GM18508 (cell line): ENCODE data around the gene PSEN2.

Source experiments
- ATAC-seq: cut with Tn5 transposase; IDR thresholded peaks from one replicate; pipeline ENCODE4 v1.9.1; 2021; ENCODE audit warnings: moderate number of reproducible peaks; ENCODE audit not compliant: insufficient read depth, unreplicated experiment

PSEN2 gene

DNA sequence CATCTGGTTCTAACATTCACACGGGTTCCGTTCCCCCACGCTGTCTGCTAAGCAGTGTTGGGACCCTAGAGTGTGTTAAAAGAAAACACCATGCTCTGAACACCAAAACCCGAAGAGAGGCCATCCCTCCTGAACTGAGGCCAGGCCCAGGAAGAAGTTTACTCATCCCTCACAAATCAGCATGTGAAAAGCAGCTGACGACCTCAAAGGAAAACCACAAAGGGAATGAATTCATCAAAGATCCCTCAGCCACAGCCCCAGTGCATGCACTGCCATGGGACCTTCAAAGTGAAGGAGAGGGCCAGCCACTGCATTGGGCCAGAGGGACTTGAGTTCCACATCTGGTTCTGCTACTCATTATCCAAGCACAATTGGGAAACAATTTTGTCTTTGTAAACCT is 7.0 kb upstream of the PSEN2 start:
- ATAC-seq: no peak

DNA sequence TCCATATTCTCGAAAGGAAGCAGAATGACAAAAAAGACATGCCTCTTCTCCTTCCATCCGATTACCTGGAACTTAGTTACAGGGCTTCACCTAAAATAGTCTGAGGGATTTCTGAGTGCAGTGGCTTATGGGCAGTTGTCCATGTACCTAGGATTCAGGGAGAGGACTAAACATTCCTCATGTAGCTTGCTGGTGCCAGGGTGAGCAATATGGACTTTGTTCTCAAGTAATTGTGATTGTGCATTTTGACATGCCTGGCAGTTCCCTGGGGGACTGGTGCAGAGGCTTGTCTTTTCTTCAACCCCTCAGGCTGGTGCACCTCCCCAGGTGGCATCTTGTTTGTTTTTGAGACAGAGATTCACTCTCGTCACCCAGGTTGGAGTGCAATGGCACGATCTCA is 6.1 kb upstream of the PSEN2 start:
- ATAC-seq: no peak

DNA sequence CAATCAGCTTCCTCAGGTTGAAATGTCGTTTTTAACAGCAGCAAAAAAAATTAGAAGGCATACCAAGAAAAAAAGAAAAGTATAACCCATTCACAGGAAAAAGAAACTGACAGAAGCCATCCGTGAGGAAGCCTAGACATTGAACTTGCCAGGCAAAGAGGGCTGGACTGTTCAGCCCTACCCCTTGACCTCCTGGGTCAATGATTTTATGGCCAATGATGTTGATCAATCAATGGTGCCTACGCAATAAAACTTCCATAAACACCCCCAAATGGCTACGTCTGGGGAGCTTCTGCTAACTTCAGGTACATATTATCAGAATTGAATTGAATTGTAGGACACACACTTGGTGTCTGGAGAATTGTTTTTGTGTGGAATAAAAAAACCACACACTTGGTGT is 4.8 kb upstream of the PSEN2 start:
- ATAC-seq: no peak

DNA sequence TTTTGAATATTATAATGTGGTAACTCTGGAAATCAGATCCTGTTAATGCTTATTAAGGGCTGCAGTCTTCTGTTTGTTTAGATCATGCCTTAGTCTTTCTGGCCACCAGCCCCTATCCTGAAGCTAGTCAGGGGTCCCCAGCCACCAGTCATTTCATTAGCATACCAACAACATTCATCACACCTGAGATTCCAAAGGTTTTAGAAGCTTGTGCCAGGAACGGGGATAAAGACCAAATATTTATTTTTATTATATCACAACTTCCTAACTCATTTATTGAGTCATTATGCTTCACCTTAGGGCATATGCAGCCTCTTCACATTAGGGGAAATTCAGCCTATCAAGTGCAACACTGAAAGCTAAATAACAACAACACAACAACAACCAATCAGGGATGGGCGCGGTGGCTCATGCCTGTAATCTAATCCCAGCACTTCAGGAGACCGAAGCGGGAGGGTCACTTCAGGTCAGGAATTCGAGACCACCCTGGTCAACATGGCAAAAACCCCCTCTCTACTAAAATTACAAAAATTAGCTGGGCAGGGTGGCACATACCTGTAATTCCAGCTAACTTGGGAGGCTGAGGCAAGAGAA is 2.9 kb upstream of the PSEN2 start:
- no peak for ATAC-seq

DNA sequence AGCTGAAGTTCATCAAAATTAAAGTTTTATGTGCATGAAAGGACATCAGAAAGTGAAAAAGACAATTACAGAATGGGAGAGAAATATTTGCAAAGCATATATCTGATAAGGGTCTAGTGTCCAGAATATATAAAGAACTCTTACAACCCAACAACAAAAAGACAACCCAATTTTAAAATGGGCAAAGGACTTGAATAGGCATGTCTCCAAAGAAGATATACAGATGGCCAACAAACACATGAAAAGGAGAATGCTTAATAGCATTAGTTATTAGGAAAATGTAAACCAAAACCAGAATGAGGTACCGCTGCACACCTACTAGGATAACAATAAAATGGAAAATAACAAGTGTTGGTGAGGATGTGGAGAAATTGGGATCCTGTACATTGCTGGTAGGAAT is 1.7 kb upstream of the PSEN2 start:
- no peak for ATAC-seq

DNA sequence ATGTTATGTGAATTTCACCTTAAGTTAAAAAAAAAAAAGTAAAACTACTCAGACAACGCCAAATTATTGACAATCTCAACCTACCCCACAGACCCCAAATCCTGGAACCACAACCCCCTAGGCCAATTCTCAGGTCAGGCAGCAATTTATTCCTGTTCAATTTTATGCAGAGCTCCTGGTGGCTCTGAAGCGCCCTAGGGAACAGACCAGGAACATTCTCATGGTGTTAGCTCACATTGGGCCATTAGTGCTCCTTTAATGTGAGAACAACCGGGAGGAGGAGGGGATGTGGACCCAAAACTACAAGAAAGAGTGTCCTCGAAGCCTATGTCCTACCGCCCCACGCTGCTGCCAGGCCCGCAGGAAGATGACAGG is 403 bp upstream of the PSEN2 start:
- ATAC-seq: no peak

DNA sequence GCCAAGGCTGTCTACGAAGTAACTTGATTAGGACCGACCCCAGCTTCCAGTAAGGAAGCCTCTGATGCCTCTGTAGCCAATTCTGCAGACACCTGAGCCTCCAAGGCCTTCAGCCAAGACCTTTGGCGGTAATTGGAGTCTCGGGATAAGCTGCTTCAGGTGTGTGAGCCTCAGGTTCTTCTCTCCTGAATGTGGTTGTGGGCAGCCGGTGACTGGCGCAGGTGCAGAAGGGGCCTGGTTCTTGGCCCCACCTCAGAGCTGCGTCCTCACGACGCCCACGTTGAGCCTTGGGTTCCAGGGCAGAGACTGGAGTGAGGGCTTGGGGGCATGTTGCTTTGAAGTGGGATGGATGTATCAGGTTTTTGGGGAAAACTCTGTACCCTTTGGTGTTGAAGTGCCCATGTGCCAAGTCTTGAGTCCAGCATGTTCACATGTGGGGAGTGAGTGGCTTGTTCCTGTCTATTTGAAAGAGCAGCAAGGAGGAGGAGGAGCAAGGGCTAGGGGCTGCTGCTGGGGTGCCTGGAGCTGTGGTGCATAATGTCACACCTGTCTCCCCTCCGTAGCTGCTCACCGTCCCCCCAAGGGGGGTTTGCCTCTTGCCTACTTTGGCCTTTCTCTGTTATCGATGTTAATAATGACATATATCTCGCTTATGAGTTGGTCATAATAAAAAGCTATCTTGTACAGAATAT is 1.4 kb downstream of the PSEN2 start:
- ATAC-seq: no peak

DNA sequence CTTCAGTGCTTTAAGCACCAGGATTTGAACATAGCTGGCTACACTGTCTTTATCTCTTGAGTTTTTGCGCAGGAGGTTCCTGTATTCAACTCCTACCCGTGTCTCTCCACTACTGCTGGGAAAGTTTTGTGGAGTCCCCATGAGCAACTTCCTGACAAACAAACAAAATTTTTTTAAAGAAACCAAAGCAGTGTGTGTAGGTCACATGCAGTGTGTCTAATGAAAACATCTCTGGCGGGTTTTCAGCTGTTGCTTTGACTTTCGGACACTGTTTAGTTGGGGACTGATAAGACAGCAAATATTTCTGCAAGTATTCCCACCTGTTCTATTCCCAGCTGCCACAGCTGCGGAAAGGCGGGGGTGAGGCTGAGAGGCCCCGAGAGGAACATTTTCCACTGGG is 2.0 kb downstream of the PSEN2 start:
- no peak for ATAC-seq

DNA sequence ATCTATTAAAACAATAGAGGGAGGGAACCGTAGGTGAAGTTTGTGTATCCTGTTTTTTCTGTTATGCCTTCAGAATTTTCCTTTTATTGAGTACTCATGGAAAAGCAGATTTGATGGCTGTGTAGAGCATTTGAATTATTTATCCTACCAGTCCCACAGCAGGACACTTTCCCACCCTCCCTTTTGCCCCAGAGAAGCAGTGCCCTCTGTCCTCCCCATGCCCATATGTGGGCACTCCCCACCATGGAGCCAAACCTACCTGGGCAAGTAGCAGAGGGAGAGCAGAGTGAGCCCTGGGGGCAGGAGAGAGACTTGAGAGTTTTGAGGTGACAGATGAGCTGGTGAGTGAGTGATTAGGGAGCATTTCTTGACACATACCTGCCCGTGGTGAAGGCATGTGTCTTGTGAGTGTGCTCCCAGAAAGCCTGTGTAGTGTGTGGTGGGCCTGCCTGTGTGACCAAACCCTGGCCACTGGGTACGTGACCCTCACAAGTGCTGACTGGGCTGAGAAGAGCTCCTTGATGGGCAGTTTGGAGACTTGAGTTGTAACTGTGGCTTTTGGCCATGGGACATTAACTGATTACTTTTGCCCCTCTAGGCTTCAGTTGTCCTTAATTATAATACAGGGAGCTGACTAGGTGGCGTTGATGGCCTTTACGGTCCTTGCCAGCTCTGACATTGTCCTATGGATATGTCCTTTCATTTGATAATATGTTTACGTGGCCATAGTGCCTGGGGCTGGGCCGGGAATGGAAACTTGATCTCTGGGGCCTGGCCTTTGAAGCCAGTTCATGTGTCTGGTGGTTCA is 3.6 kb downstream of the PSEN2 start:
- no peak for ATAC-seq

DNA sequence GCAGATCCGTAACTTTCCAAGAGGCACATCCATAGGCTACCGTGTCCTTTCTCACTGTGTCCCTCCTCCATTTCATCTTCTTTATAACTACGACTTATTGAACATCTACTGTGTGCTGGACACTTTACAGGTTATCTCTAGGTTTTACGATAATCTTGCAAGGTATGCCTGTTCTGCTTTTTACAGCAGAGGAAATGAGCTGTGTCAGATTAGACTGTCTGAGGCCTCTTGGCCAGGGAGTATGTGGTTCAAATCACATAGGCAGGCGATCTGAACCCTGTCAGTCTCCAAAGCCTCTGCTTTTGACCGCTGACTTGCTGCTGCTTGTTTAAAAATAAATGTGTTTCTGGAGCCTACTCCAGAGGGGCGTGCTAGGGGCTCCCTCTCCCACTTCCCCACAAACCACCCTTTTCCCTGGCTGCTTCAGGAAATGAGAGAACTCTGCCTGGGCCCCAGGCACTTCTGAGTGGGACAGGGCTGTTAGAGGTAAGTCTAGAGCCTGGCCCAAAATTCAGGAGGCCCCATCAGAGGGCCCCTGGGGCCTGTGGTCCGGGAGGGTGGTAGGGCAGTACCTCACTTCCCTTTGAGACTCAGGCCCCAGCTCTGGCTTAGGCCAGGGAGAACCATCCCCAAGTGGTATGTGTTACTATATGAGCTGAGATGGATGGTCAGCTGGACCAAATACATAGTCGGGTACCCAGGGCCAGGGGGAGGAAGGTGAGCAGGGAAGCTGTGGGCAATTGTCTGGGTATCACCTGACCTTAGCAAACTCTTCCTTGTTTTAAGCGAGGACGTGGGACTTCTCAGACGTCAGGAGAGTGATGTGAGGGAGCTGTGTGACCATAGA is 4.4 kb downstream of the PSEN2 start:
- ATAC-seq: no peak

DNA sequence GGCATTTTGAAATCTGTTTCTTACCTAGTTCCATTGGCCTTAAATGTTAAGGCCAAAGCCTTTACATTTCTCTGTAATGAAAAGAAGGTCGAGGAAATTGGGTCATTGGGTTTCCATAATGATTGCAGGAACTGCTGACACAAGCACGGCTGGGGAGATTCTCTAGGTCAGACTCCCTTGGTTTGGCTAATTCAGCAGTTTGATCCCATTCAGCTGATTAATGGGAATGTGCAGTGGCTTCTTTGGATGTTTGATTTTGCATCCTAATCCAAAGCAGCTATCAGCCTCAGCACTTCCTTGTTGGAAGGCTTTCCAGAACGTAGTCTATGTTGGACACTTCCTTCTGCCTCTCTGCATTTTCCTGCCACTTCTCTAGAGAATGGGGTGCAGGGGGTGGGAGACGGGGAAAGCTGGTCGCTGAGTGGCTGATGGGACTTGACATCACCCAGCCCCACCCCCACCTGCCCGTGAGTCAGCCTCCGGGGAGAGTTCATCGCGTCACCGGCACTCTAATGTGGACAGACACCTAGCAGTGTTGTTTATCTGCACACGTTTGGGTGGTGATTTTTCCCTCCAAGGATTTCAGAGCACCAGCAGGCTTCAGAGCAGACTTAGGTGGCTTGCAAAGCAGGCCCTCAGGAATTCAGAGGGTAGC is 5.4 kb downstream of the PSEN2 start:
- no peak for ATAC-seq

DNA sequence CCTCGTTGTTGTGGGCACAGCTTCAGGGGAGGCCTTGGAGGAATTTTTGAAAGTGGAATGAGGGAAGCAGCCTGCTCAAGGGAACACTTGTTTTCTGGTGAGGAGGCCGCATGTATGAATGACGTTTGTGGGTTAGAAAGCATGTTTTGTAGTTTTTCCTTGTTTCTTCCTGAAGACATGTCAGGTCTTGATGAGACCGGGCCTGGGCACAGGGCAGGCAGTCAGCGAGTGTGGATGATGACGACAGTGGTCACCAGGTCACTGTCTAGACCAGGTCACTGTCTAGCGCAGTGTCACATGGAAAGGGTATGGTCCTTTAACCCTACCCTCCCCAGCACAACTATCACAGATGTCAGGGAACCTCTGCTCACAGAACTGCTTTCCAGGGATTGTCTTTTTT is 7.3 kb downstream of the PSEN2 start:
- ATAC-seq: no peak

DNA sequence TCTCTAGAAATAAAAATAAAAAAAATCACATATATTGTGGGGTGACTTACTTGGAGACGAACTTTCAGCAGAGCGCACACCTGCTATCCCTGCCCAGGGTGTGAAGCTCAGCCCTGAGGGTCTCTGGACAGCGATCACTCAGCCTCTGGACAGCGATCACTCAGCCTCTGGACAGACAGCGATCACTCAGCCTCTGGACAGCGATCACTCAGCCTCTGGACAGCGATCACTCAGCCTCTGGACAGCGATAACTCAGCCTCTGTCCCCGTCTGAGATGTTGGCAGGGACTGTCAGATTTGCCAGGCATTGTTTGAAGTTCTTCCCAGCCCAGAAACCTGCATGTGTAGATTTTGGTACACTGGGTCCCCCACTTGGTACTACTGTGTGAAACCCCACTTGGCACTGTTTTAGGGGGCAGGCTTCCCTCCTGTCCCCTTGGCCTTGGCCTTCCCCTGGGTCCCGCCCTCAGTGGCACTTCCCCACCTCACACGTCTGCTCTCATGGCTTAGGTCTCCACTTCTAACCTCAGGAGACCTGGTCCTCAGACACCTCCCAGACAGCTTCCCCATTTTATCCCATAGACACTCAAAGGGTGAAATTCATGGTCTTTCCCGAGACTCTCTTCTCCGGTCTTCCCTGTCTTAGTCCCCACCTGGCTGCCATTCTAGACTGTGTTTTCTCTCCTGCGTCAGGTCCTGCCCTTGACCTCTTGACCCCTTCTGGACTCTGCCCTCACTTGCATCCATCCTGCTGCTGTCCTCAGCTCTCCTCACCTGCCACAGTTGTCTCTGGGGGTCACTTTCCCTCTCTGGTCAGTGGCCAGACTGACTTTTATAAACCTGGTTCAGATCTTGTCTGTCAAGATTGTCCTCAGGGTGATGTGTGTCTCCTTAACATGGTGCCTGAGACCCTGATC is 10.2 kb downstream of the PSEN2 start:
- no peak for ATAC-seq

DNA sequence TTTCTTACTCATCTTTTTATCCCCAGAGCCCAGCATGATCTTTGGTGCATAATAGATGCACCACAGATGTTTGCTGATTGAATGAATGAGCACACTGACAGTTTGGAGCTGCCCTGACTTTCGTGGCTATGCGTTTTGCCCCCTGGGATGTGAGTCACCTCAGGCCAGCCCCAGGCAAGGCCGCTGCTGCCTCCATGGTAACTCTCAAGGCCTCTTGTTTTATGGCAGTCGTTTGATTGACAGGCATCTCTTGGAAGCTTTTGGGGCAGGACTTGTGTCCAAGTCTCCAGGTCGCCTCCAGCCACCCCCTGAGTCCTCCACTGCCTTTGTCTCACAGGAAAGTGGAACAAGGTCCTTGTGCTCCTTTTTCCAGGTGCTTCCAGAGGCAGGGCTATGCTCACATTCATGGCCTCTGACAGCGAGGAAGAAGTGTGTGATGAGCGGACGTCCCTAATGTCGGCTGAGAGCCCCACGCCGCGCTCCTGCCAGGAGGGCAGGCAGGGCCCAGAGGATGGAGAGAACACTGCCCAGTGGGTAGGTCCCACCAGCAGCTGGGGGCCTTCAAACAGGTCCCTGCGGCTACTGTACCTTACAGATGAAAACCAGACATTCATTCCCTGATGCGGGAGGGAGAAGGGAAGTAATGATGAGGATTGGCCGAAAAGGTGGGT is 11.2 kb downstream of the PSEN2 start:
- no peak for ATAC-seq

DNA sequence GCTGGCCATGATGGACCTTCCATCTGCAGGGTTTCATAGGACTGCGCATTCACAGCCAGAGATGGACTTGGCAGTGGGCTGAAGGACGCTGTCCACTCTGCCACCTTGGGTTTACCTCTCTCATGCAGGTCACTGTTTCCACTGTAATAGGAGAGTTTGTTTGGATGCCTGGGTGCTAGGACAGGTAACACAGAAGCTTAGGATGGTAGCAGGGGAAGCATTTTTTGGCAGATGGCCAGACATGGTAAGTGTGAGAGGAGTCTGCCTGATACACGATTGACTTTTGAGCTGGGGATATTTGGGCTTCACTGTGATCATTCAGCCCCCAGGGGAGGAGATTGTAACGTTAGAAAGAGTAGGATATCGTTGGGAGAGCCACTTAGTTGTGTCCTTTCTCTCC is 11.8 kb downstream of the PSEN2 start:
- ATAC-seq: no peak

DNA sequence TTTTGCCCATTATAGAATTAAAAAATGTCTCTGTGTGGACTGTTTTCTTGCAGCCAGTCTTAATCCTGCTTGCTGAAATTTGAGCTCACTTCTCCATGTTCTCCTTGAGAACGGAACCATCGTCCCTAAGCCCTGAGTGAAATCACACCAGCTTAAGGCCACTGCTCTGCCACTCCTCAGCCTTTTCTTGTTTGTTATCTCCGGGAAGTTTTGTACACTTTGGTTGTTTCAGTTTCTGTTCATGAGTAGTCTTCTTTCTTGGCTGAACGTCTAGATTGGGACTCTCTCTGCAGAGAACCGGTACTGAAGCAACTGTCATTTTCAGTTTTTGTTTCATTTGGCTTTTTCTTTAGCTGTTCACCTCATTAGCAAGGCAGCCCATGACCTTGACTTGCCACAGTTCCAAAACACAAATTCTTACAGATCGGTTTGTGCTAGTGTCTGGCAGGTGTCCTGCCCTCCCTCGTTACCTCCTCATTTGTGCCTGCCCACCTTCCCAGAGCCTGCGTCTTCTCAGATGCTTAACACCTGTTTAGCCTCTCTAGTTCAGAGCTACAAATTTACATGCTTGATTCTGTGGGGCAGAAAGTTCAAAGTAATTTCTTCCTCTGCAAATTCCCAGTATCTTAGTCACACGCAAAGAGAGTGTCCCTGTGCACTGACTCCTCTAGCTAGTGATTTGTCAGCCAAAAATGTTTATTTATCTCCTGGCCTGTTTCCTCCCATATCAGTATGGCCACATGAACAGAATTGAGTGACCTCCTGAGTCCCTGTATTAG is 12.4 kb downstream of the PSEN2 start:
- ATAC-seq: peak; percentile 83

DNA sequence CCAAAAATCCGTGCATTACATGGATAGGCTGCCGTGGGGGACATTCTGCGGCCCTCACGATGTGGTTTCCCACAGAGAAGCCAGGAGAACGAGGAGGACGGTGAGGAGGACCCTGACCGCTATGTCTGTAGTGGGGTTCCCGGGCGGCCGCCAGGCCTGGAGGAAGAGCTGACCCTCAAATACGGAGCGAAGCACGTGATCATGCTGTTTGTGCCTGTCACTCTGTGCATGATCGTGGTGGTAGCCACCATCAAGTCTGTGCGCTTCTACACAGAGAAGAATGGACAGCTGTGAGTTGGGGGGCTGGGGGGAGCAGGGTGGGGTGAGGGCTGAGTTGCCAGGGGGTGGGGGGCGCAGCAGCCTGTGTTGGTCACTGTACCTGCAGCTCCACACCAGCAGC is 13.2 kb downstream of the PSEN2 start:
- no peak for ATAC-seq

DNA sequence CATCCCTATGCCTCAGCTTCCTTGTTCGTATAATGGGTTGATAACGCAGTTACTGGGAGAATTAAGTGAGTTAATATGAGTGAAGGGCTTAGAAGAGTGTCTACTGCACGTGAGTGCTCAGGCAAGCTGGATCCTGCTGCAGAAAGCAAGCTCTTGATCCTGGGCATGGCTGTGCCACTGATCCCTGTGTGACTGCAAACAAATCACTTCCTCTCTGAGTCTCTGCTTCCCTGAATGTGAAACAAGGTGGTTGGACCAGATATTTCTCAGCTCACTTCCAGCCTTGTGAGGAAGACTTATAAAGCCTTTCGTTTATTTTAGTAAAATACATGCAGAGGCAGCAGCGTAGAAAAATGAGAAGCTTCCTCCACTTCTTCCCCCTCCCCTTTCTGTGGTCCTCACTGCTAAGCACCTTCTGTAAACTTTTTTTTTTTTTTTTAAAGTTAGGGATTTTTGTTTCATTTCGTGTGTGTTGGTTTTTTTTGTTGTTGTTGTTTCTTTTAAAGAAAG is 13.8 kb downstream of the PSEN2 start:
- ATAC-seq: no peak
